Keratinocyte (primary cell): ENCODE data around the gene EGFR. TPM values are rescaled to one million over a fixed set of nuclear protein-coding genes. Genes with fewer than 3 reads are reported as not detected.

Source experiments
- DNase-seq: peaks from one replicate; pipeline ENCODE4 v3.0.0-alpha.2; 2011; ENCODE audit warnings: low read depth, missing footprints, low spot score
- FAIRE-seq: peaks from 2 replicates; lab custom pipeline; 2011; peaks lifted over from hg19 to GRCh38; lab: Jason Lieb, UNC
- H2AFZ ChIP-seq: 2 replicates; pipeline ENCODE4 v1.6.0; 2012; ENCODE audit warnings: low read length, control low read depth, inconsistent platforms; ENCODE audit not compliant: control insufficient read depth
- H3K27ac ChIP-seq: 2 replicates; pipeline ENCODE4 v1.5.1; 2011; ENCODE audit warnings: low read length; ENCODE audit not compliant: control insufficient read depth, insufficient read depth
- H3K27me3 ChIP-seq: 3 replicates; pipeline ENCODE4 v1.6.0; 2011; ENCODE audit warnings: low read length; ENCODE audit not compliant: control insufficient read depth, insufficient read depth; ENCODE audit errors: extremely low read depth
- H3K36me3 ChIP-seq, 2 experiments: 2 replicates in 1 of 2; 3 replicates in 1 of 2; pipeline ENCODE4 v1.5.1; 2011; ENCODE audit warnings: low read length in 2 of 2, mild to moderate bottlenecking in 1 of 2; ENCODE audit not compliant: control insufficient read depth in 2 of 2, insufficient read depth in 2 of 2; ENCODE audit errors: extremely low read depth in 1 of 2
- H3K4me1 ChIP-seq: 3 replicates; pipeline ENCODE4 v1.5.1; 2011; ENCODE audit warnings: low read length; ENCODE audit not compliant: control insufficient read depth, insufficient read depth; ENCODE audit errors: extremely low read depth
- H3K4me2 ChIP-seq: 3 replicates; pipeline ENCODE4 v1.6.0; 2011; ENCODE audit warnings: low read depth, low read length; ENCODE audit not compliant: control insufficient read depth, insufficient read depth; ENCODE audit errors: extremely low read depth
- H3K4me3 ChIP-seq, 3 experiments: fragments of 200-600 bp in 1 of 3; sonication (generic) in 1 of 3; 2 replicates in 2 of 3; 3 replicates in 1 of 3; pipeline ENCODE4 v1.5.1; 2011 to 2016; ENCODE audit warnings: low read length in 3 of 3, mild to moderate bottlenecking in 3 of 3, control low read depth in 2 of 3, inconsistent platforms in 1 of 3, low read depth in 1 of 3, mixed read lengths in 1 of 3, mixed run types in 1 of 3, moderate library complexity in 1 of 3; ENCODE audit not compliant: control insufficient read depth in 2 of 3, insufficient read depth in 2 of 3; ENCODE audit errors: extremely low read depth in 1 of 3
- H3K79me2 ChIP-seq: 2 replicates; pipeline ENCODE4 v1.6.0; 2012; ENCODE audit warnings: low read length; ENCODE audit not compliant: control insufficient read depth, insufficient read depth
- H3K9ac ChIP-seq: 3 replicates; pipeline ENCODE4 v1.6.0; 2011; ENCODE audit warnings: low read length; ENCODE audit not compliant: control insufficient read depth, insufficient read depth; ENCODE audit errors: extremely low read depth
- H3K9me1 ChIP-seq: 3 replicates; pipeline ENCODE4 v1.6.0; 2011; ENCODE audit warnings: low read length; ENCODE audit not compliant: control insufficient read depth, insufficient read depth; ENCODE audit errors: extremely low read depth
- H3K9me3 ChIP-seq: 2 replicates; pipeline ENCODE4 v1.5.1; 2012; ENCODE audit warnings: low read depth, low read length; ENCODE audit not compliant: control insufficient read depth
- H4K20me1 ChIP-seq: 3 replicates; pipeline ENCODE4 v1.6.0; 2011; ENCODE audit warnings: low read length; ENCODE audit not compliant: control insufficient read depth, insufficient read depth; ENCODE audit errors: extremely low read depth
- EZH2 ChIP-seq: IDR thresholded peaks from one replicate; pipeline ENCODE4 v1.6.1; 2012; ENCODE audit warnings: inconsistent platforms, mild to moderate bottlenecking, low read length, moderate library complexity
- dilution Hi-C: fragments of 300-500 bp; cut with MboI; formaldehyde crosslinking; loops from one replicate; pipeline ENCODE4 v1.7.0; 2020; ENCODE audit warnings: low sequenced_read_pairs; ENCODE audit not compliant: extremely low pct_ligation_motif_present
- polyA plus RNA-seq, 5 experiments: library from polyadenylated mRNA; depleted of rRNA in 3 of 5; stranded (reverse) in 3 of 5; stranded (forward) in 1 of 5; unstranded in 1 of 5; fragments of >200 nt; gene quantifications; 1 replicate in 1 of 5; 2 replicates in 3 of 5; 3 replicates in 1 of 5; pipeline versions ENCODE4 v1.2.1 to v1.2.3, GENCODE V29; 2011 to 2012; ENCODE audit warnings: missing spikeins in 2 of 5, low read depth in 1 of 5, low replicate concordance in 1 of 5
- TF ChIP-seq, protein P1 (sequence below), 3 experiments: IDR thresholded peaks in 1 of 3; conservative IDR thresholded peaks in 1 of 3; optimal IDR thresholded peaks in 1 of 3; 2 replicates in 2 of 3; 3 replicates in 1 of 3; pipeline versions ENCODE3 to v1.5.1; 2011; ENCODE audit warnings: low read length in 3 of 3, mild to moderate bottlenecking in 3 of 3, moderate library complexity in 2 of 3, control low read depth in 1 of 3, inconsistent platforms in 1 of 3; ENCODE audit not compliant: insufficient read depth in 2 of 3; ENCODE audit errors: extremely low read depth in 1 of 3

The EGFR gene
- polyA plus RNA-seq, 1 donor (not counting 4 experiments of a cell fraction or from before 2014, with no cell fraction given): 120 TPM

DNA sequence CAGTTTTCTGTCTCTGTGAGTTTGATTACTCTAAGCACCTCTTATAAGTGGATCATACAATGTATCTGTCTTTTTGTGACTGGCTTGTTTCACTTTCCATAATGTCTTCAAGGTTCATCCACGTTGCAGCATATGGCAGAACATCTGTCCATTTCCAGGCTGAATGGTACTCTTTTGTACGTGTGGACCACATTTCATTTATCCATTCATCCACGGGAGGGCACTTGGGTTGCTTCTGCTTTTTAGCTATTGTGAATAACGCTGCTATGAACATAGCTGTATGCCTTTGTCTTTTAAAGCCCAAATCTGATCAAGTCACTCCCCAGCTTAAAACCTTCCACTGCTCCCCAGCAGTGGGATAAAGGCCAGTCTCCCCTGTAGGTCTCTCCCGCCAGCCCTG lies 31.5 kb downstream of the EGFR start:
- H4K20me1 ChIP-seq: peaks cover 24% of the 10 kb centered on the region
- peaks cover 14% of the 10 kb centered on the region for H3K9me1 ChIP-seq
- peak; percentile 71 for FAIRE-seq
- no peaks in the 10 kb centered on the region for H3K27me3 ChIP-seq
- H3K4me1 ChIP-seq: peaks cover 85% of the 10 kb centered on the region
- no peaks in the 10 kb centered on the region for H3K9me3 ChIP-seq
- peak overlapping the region; percentile 99 for H3K27ac ChIP-seq
- H3K9ac ChIP-seq: peak overlapping the region; percentile 7
- no peak for DNase-seq
- H3K36me3 ChIP-seq: peaks cover 13 to 48% of the 10 kb centered on the region in 2 experiments
- H2AFZ ChIP-seq: no peak overlapping the region
- no peak overlapping the region for H3K4me2 ChIP-seq
- H3K4me3 ChIP-seq: no peak overlapping the region
- dilution Hi-C loops: no loop called here
- TF ChIP-seq EZH2: no peak
- TF ChIP-seq, protein P1, sequence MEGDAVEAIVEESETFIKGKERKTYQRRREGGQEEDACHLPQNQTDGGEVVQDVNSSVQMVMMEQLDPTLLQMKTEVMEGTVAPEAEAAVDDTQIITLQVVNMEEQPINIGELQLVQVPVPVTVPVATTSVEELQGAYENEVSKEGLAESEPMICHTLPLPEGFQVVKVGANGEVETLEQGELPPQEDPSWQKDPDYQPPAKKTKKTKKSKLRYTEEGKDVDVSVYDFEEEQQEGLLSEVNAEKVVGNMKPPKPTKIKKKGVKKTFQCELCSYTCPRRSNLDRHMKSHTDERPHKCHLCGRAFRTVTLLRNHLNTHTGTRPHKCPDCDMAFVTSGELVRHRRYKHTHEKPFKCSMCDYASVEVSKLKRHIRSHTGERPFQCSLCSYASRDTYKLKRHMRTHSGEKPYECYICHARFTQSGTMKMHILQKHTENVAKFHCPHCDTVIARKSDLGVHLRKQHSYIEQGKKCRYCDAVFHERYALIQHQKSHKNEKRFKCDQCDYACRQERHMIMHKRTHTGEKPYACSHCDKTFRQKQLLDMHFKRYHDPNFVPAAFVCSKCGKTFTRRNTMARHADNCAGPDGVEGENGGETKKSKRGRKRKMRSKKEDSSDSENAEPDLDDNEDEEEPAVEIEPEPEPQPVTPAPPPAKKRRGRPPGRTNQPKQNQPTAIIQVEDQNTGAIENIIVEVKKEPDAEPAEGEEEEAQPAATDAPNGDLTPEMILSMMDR (optimal IDR thresholded peaks at IDR 0.05 in 1 of 3, IDR thresholded peaks at IDR 0.05 in 1 of 3, conservative IDR thresholded peaks at IDR 0.05 in 1 of 3; ENCODE audit: extremely low read depth in 1 of 3, insufficient read depth in 2 of 3, low read length in 3 of 3): no peak
- peaks cover 92% of the 10 kb centered on the region for H3K79me2 ChIP-seq

DNA sequence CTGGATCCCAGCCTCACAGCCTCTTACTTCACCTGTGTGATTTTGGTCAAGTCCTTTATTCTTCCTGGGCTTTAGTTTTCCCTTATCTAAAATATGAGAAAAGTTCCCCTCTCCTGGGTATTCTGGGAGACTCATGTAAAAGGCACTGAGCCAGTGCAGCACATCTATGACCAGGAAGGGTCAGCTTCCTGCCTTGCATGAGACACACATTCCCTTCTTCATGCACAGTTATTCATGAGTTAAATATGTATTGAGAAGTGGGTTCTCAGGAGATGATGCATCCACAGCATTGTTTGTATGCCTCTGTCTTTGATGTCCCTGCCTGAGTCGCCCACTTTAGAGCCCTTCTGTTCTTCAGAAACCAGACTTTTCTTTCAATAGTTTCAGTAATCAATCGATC lies 33.3 kb downstream of the EGFR start:
- DNase-seq: no peak
- Histone ChIP-seq H3K9me3 (no peaks in the 10 kb centered on the region), H3K79me2 (peaks cover 92% of the 10 kb centered on the region), H3K9me1 (peaks cover 14% of the 10 kb centered on the region), H3K4me1 (peaks cover 92% of the 10 kb centered on the region), H2AFZ (no peak overlapping the region), H4K20me1 (peaks cover 21% of the 10 kb centered on the region), H3K4me3 (peak overlapping the region in 1 of 3 experiments; percentile 1), H3K4me2 (peak overlapping the region; percentile 88), H3K27me3 (no peaks in the 10 kb centered on the region), H3K9ac (peak overlapping the region; percentile 87), H3K36me3 (peaks cover 12 to 46% of the 10 kb centered on the region in 2 experiments), H3K27ac (peak overlapping the region; percentile 99)
- FAIRE-seq: peak; percentile 98
- dilution Hi-C loops: no loop called here
- TF ChIP-seq, protein P1 (optimal IDR thresholded peaks at IDR 0.05 in 1 of 3, IDR thresholded peaks at IDR 0.05 in 1 of 3, conservative IDR thresholded peaks at IDR 0.05 in 1 of 3; ENCODE audit: extremely low read depth in 1 of 3, insufficient read depth in 2 of 3, low read length in 3 of 3): no peak
- no peak for TF ChIP-seq EZH2
